NOMO-1 treated with dmso at 0.1 percent for 144 hours (cell line): ENCODE results near the gene HIPK4.
"Not testable (repeated sequence)": the region's sequence is repeated elsewhere in the genome, so short reads cannot be mapped to it uniquely, and the experiment has no call there.

Source experiments
- DNase-seq: peaks from one replicate; lab custom pipeline; 2025; ENCODE audit not compliant: unreplicated experiment; lab: John Stamatoyannopoulos, UW

The HIPK4 gene

DNA sequence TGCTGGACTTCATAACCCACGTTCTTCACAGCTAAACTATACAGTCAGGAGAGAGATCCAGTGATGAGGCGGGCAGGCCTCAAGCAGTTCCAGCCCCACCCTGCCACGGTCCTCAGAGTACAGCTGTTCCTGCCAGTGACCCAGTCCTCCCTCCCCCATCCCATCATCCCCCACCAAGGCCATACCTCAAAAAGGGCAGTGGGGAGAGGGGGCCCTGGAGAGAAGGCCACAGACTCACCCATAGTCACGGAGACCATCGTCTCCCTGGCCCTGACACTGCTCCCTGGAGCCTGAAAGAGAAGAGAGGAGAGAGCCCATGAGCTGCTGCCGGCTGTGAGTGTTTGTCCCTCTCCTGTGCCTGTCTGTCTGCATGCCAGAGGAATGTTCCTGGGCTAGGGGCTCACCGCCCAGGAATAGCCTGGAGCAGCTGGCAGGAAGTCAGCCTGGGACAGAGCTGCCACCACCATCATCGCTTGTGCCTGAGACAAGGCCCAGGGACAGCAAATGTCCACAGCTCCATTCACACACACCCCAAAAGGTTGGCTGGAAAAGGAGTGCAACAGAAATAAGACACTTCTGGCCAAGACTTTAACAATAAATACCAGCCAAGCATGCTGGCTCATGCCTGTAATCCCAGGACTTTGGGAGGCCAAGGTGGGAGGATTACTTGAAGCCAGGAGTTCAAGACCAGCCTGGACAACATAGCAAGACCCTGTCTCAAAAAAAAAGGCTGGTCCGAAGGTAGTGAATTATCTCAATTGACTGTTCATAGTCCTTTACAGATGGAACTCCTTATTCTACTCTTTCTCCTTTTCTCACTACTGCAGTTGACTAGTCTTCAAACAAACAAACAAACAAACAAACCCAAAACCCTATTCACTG lies 48.1 kb downstream of the HIPK4 start:
- DNase-seq: no peak

DNA sequence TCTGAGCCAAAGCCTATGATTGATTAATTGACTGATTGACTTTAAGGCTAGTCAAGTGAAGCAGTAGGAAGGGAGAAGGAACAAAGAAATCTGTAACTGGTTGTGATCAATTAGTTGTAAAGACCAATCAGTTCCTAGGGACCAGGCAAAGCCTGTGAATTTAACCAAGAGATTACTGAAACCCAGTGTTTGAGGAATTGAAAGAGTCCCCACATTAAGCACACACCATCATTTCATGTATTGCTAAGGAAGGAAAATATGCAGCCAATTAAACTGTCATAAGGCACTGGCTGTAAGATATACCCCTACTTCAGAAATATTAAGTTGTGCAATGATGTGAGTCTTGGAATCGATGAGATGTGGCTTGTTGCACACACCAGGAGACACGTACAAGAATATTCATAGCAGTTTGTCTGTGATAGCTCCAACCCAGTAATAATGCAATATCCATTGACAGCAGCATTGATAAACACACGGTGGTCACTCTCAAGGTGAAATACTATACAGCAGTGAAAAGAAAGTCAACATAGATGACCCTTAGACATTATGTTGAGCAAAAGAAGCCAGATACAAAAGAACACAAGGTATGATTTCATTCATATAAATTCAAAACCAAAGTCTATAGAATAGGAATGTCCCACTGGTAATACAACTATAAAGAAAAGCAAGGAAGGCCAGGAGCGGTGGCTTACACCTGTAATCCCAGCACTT lies 50.8 kb downstream of the HIPK4 start:
- no peak for DNase-seq

GRCh38 chr19:40337594-40337993 lies 52.4 kb downstream of the HIPK4 start:
- DNase-seq: no peak

DNA sequence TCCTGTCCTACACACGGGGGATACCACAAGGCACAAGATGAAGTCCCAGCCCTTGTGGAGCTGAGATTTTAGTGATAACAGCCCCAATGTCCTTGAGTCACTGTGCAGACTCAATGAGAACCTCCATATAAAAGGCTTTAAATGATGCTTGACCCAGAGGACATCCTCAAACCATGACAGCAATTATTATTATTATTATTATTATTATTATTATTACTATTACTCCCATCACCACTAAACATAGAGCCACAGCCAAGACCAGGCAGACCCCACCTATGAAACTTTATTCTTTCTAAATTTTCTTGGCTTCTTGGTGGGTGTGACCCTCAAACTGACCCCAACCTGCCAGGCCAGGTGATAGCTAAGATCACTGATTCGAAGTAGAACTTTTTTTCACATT lies 52.9 kb downstream of the HIPK4 start:
- DNase-seq: no peak

GRCh38 chr19:40336601-40336900 lies 53.4 kb downstream of the HIPK4 start:
- no peak for DNase-seq

- no peak for DNase-seq
Measured at GRCh38 chr19:40335855-40336600, 54.0 kb downstream of the HIPK4 start.

DNA sequence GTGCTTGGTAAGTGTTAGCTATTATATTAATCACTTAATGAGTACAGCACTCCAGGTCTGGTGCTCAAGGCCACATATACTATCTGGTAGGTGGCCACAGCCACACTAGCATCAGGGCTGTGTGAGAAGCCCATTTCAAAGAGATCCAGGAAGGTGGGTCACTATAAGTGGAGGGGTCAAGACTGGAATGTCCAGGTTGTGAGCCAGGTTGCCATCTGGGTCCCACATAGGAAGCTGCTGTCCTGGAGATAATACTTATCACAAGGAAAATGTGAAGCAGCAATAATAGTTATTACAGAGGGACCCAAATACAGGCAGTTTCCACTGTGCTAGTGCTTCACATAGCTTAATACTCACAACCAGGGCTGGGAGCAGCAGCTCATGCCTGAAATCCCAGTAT lies 54.9 kb downstream of the HIPK4 start:
- DNase-seq: no peak

DNA sequence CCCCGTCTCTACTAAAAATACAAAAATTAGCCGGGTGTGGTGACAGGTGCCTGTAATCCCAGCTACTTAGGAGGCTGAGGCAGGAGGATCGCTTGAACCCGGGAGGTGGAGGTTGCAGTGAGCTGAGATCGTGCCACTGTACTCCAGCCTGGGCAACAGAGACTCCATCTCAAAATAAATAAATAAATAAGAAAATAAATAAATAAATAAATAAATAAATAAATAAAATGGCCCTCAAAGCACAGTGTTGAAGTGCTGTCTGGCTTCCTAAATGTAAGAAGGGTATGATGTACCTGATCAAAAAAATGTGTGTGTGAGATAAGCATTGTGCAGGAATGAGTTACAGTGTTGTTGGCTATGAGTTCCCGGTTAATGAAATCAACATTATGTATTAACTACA lies 56.9 kb downstream of the HIPK4 start:
- not testable (repeated sequence) for DNase-seq

DNA sequence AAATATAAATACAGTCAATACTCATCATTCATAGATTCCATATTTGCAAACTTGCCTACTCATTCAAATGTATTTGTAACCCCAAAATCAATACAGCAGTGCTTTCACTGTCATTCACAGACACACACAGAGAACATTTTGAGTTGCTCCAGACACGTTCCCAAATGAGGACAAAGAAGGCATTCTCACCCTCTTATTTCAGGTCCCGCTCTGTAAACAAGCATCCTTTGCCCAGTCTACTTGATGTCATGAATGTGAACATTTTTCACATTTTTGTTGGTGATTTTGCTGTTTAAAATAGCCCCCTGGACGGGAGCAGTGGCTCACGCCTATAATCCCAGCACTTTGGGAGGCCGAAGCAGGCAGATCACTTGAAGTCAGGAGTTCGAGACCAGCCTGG lies 57.3 kb downstream of the HIPK4 start:
- no peak for DNase-seq

GRCh38 chr19:40331052-40331451 lies 58.9 kb downstream of the HIPK4 start:
- DNase-seq: peak; percentile 64
